Naive thymus-derived CD8-positive, alpha-beta T cell (primary cell): Measurements from ENCODE around the gene OPCML. TPM values are rescaled to one million over a fixed set of nuclear protein-coding genes. Genes with fewer than 3 reads are reported as not detected.

ENCODE experiments used
- ATAC-seq, 2 donors: fragments of 150-1000 bp; cut with Tn5 transposase in 1 of 2; sonication (Bioruptor Pico), chemical (Tn5 transposase) in 1 of 2; 1 replicate in 1 of 2; 2 replicates in 1 of 2; pipeline ENCODE4 v1.10.0; 2021; ENCODE audit warnings: mild to moderate bottlenecking in 2 of 2, moderate library complexity in 2 of 2
- POLR2A ChIA-PET: fragments of 350-600 bp; sonication (Branson Sonifier 250); formaldehyde crosslinking; loops from one replicate; lab custom pipeline; 2021; ENCODE audit warnings: antibody characterized with exemption; lab: Charles Lee
- DNase-seq, 10 donors: peaks; one replicate each; pipeline versions ENCODE4 v3.0.0 to v3.0.0-alpha.2; 2020 to 2022
- H3K27ac Mint-ChIP-seq, 10 donors: one replicate each; pipeline ENCODE4 v1.8.0; 2020 to 2022; ENCODE audit warnings: mild to moderate bottlenecking in 10 of 10, mixed read lengths in 10 of 10, moderate library complexity in 4 of 10, inconsistent platforms in 1 of 10
- H3K27me3 Mint-ChIP-seq, 5 donors: one replicate each; pipeline ENCODE4 v1.8.0; 2021 to 2022; ENCODE audit warnings: mixed read lengths in 5 of 5
- H3K36me3 Mint-ChIP-seq, 3 donors: one replicate each; pipeline ENCODE4 v1.8.0; 2020 to 2022; ENCODE audit warnings: mixed read lengths in 3 of 3, mild to moderate bottlenecking in 2 of 3, inconsistent platforms in 1 of 3
- H3K4me1 Mint-ChIP-seq, 4 donors: one replicate each; pipeline ENCODE4 v1.8.0; 2021 to 2022; ENCODE audit warnings: mixed read lengths in 4 of 4
- H3K4me3 Mint-ChIP-seq, 10 donors: one replicate each; pipeline ENCODE4 v1.8.0; 2020 to 2022; ENCODE audit warnings: mild to moderate bottlenecking in 10 of 10, mixed read lengths in 10 of 10, moderate library complexity in 6 of 10, inconsistent platforms in 1 of 10
- H3K9me3 Mint-ChIP-seq, 9 donors: one replicate each; pipeline ENCODE4 v1.8.0; 2020 to 2022; ENCODE audit warnings: mixed read lengths in 9 of 9, mild to moderate bottlenecking in 3 of 9, inconsistent platforms in 1 of 9, moderate library complexity in 1 of 9
- polyA plus RNA-seq, 3 donors: library from polyadenylated mRNA; unstranded; fragments of 300-500 nt; fragmentation: Illumina TruSeq; gene quantifications; one replicate each; pipeline ENCODE4 v1.2.3, GENCODE V29; 2021
- total RNA-seq, 8 experiments: library from RNA in 2 of 8; stranded (reverse) in 2 of 8; gene quantifications; one replicate each; pipeline ENCODE4 v1.2.3 and lab custom pipeline; 2021 to 2026

OPCML gene
- total and polyA plus RNA-seq, 5 experiments from 2014 or later = not detected

DNA sequence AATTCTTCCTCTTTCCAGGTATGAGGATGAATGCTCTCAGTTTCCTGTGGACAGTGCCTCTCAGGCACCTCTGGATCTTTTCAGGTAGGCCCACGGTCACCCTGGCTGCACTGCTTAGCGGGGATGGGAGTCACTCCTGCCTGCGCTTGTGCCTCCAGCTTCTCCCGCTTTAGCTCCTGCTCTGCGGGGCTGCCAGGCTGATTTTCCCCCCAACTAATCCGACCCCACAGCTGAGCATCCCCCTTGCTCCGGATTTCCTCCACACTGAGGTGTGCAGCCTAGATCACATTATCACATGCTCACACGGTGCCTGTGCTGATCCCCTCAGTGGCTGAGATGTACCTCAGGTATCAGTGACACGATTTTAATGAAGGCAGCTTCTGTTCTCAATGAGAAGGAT, 879.1 kb downstream of the OPCML start:
- POLR2A ChIA-PET = no interaction called here
- Mint-ChIP-seq H3K4me1 (no peaks in the 10 kb centered on the region), H3K36me3 (no peaks in the 10 kb centered on the region), H3K9me3 (peaks cover 0 to 3% (median 0%) of the 10 kb centered on the region in 9 donors), H3K27ac (no peak overlapping the region), H3K27me3 (peaks cover 0 to 10% (median 0%) of the 10 kb centered on the region in 5 donors), H3K4me3 (no peak overlapping the region)
- DNase-seq (no peak), ATAC-seq (no peak)

GRCh38 chr11:132650969-132651720, 881.2 kb downstream of the OPCML start:
- POLR2A ChIA-PET = no interaction called here
- Mint-ChIP-seq H3K9me3 (peaks cover 0 to 4% (median 0%) of the 10 kb centered on the region in 9 donors), H3K27ac (no peak overlapping the region)

GRCh38 chr11:132649277-132649676, 883.0 kb downstream of the OPCML start:
- no peak for ATAC-seq
- Mint-ChIP-seq H3K4me1 (no peaks in the 10 kb centered on the region), H3K27me3 (peaks cover 0 to 4% (median 0%) of the 10 kb centered on the region in 5 donors), H3K4me3 (no peak overlapping the region), H3K27ac (no peak overlapping the region), H3K9me3 (peaks cover 0 to 4% (median 0%) of the 10 kb centered on the region in 9 donors), H3K36me3 (no peaks in the 10 kb centered on the region)
- no peak for DNase-seq
- POLR2A ChIA-PET = no interaction called here

More at GRCh38 chr11:132650969-132651720, 881.2 kb downstream of the OPCML start:
- Mint-ChIP-seq H3K27me3 (peaks cover 0 to 10% (median 0%) of the 10 kb centered on the region in 5 donors), H3K4me3 (no peak overlapping the region), H3K36me3 (no peaks in the 10 kb centered on the region), H3K4me1 (no peaks in the 10 kb centered on the region)
- ATAC-seq = no peak
- DNase-seq = no peak

DNA sequence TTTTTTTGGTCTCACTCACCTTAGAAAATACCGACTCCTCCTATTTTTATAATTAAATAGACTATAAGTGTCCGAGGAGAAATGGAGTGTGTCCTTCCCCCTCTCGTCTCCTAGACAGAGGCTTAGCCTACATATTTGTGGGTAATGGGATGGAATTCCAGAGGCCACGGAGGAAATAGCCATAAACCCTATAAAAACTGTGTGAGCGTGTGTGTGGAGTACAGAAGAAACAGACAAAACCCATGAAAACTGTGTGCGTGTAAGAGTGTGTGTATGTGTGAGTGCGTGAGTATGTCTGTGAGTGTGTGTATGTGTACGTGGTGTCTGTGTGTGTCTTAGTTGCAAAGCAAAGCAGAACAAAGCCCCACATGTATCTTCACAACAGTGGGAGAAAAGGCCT, 883.5 kb downstream of the OPCML start:
- Mint-ChIP-seq H3K4me3 (no peak overlapping the region), H3K27me3 (peaks cover 0 to 4% (median 0%) of the 10 kb centered on the region in 5 donors), H3K4me1 (no peaks in the 10 kb centered on the region), H3K9me3 (peaks cover 0 to 4% (median 0%) of the 10 kb centered on the region in 9 donors), H3K27ac (no peak overlapping the region), H3K36me3 (no peaks in the 10 kb centered on the region)
- DNase-seq (no peak), ATAC-seq (no peak)
- POLR2A ChIA-PET = no interaction called here

GRCh38 chr11:132646890-132647289, 885.4 kb downstream of the OPCML start:
- no peaks in the 10 kb centered on the region for H3K36me3 Mint-ChIP-seq
- POLR2A ChIA-PET = no interaction called here

GRCh38 chr11:132644520-132645239, 887.6 kb downstream of the OPCML start:
- Mint-ChIP-seq H3K36me3 (no peaks in the 10 kb centered on the region), H3K27ac (no peak overlapping the region), H3K4me1 (peaks cover 0 to 19% (median 4%) of the 10 kb centered on the region in 4 donors), H3K27me3 (peaks cover 0 to 2% (median 1%) of the 10 kb centered on the region in 5 donors), H3K4me3 (no peak overlapping the region), H3K9me3 (peaks cover 0 to 7% (median 0%) of the 10 kb centered on the region in 9 donors)
- POLR2A ChIA-PET = no interaction called here
- ATAC-seq = no peak
- no peak for DNase-seq

More at GRCh38 chr11:132646890-132647289, 885.4 kb downstream of the OPCML start:
- DNase-seq (no peak), ATAC-seq (no peak)
- Mint-ChIP-seq H3K9me3 (peaks cover 0 to 7% (median 0%) of the 10 kb centered on the region in 9 donors), H3K4me1 (peaks cover 0 to 6% (median 0%) of the 10 kb centered on the region in 4 donors), H3K27ac (no peak overlapping the region), H3K27me3 (peaks cover 0 to 2% (median 1%) of the 10 kb centered on the region in 5 donors), H3K4me3 (no peak overlapping the region)

- no peak overlapping the region for H3K4me3 Mint-ChIP-seq
- POLR2A ChIA-PET = no interaction called here
- H3K9me3 Mint-ChIP-seq = peaks cover 0 to 7% (median 0%) of the 10 kb centered on the region in 9 donors
- peaks cover 0 to 19% (median 4%) of the 10 kb centered on the region in 4 donors for H3K4me1 Mint-ChIP-seq
- no peak overlapping the region for H3K27ac Mint-ChIP-seq
- ATAC-seq (no peak), DNase-seq (no peak)
- peaks cover 0 to 3% (median 2%) of the 10 kb centered on the region in 5 donors for H3K27me3 Mint-ChIP-seq
- no peaks in the 10 kb centered on the region for H3K36me3 Mint-ChIP-seq
Observed at GRCh38 chr11:132643239-132643638, 889.1 kb downstream of the OPCML start.

GRCh38 chr11:132640952-132641351, 891.3 kb downstream of the OPCML start:
- DNase-seq = peak in 1 of 10 donors; percentile 6
- peaks cover 0 to 3% (median 2%) of the 10 kb centered on the region in 5 donors for H3K27me3 Mint-ChIP-seq
- no peaks in the 10 kb centered on the region for H3K36me3 Mint-ChIP-seq
- no peak overlapping the region for H3K27ac Mint-ChIP-seq
- H3K4me3 Mint-ChIP-seq = no peak overlapping the region
- H3K9me3 Mint-ChIP-seq = peaks cover 0 to 3% (median 0%) of the 10 kb centered on the region in 9 donors
- H3K4me1 Mint-ChIP-seq = peaks cover 0 to 19% (median 4%) of the 10 kb centered on the region in 4 donors
- POLR2A ChIA-PET = no interaction called here
- peak in 1 of 2 donors; percentile 59 for ATAC-seq

GRCh38 chr11:132639986-132640385, 892.3 kb downstream of the OPCML start:
- Mint-ChIP-seq H3K4me3 (no peak overlapping the region), H3K4me1 (peaks cover 0 to 19% (median 4%) of the 10 kb centered on the region in 4 donors), H3K27me3 (peaks cover 0 to 3% (median 2%) of the 10 kb centered on the region in 5 donors), H3K9me3 (peaks cover 0 to 3% (median 0%) of the 10 kb centered on the region in 9 donors), H3K36me3 (no peaks in the 10 kb centered on the region), H3K27ac (no peak overlapping the region)
- ATAC-seq (no peak), DNase-seq (no peak)
- POLR2A ChIA-PET = no interaction called here

DNA sequence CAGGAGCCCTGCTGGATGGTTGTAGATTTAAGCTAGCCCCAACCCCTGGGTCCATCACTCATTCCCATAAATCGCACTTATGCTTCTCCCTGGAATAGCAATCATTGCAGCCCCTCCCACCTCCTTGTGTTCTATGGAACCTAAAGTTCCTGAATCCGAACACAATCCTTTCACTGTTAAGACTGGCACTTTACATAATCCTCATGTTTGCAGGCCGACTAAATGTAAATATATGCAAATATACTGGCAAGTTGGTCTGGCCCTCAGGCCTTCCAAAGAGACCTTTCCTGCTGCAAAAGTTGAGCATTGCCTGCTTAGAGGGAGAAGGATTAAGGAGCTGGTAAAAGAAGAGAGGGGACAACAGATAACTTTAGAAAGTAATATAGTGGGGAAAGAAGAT, 892.9 kb downstream of the OPCML start:
- Mint-ChIP-seq H3K9me3 (peaks cover 0 to 3% (median 0%) of the 10 kb centered on the region in 9 donors), H3K27ac (no peak overlapping the region), H3K27me3 (peaks cover 0 to 3% (median 2%) of the 10 kb centered on the region in 5 donors), H3K4me1 (peaks cover 0 to 19% (median 4%) of the 10 kb centered on the region in 4 donors), H3K4me3 (no peak overlapping the region), H3K36me3 (no peaks in the 10 kb centered on the region)
- DNase-seq (no peak), ATAC-seq (no peak)
- POLR2A ChIA-PET = no interaction called here

GRCh38 chr11:132638423-132638822, 893.9 kb downstream of the OPCML start:
- Mint-ChIP-seq H3K36me3 (no peaks in the 10 kb centered on the region), H3K4me1 (peaks cover 0 to 15% (median 4%) of the 10 kb centered on the region in 4 donors), H3K27ac (no peak overlapping the region), H3K27me3 (peaks cover 0 to 2% (median under 1%) of the 10 kb centered on the region in 5 donors), H3K4me3 (no peak overlapping the region), H3K9me3 (peaks cover 0 to 3% (median 0%) of the 10 kb centered on the region in 9 donors)
- POLR2A ChIA-PET = no interaction called here
- no peak for ATAC-seq
- DNase-seq = no peak

DNA sequence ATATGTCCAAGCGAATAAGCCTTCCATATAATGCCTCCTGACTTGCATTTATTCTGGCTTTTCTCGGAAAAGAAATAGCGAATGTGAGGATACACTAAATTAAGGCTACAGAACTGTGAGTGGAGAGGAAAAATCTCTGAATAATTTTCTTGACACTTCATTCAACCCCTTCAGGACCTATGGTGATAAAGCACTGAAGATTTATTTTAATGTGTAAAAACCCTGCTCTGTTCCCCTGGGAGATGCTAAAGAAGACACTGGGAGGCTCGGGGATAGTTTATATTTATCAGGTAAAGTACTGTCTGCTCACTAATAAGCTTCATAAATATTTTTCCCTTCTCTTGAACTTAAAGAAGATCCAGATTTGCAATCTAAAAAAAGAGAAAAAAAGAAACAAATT, 895.8 kb downstream of the OPCML start:
- Mint-ChIP-seq H3K27ac (no peak overlapping the region), H3K4me1 (peaks cover 0 to 13% (median 4%) of the 10 kb centered on the region in 4 donors), H3K36me3 (no peaks in the 10 kb centered on the region), H3K4me3 (no peak overlapping the region), H3K9me3 (peaks cover 0 to 3% (median 0%) of the 10 kb centered on the region in 9 donors), H3K27me3 (peaks cover 0 to 2% (median 0%) of the 10 kb centered on the region in 5 donors)
- DNase-seq = no peak
- POLR2A ChIA-PET = no interaction called here
- ATAC-seq = no peak
